GM06990 (cell line): ENCODE results near the gene ZNF335.
"Not testable (repeated sequence)": the region's sequence is repeated elsewhere in the genome, so short reads cannot be mapped to it uniquely, and the experiment has no call there.

ENCODE experiments used
- DNase-seq: peaks from one replicate; pipeline ENCODE4 v3.0.0-alpha.2; 2011; ENCODE audit not compliant: insufficient read length; ENCODE audit errors: extremely low read depth
- H3K27me3 ChIP-seq: replicated peaks from 2 replicates; pipeline ENCODE4 v1.6.0; 2011; ENCODE audit warnings: low read length; ENCODE audit not compliant: control insufficient read depth, insufficient read depth
- H3K36me3 ChIP-seq: 2 replicates; pipeline ENCODE4 v1.5.1; 2011; ENCODE audit warnings: low read length; ENCODE audit not compliant: control insufficient read depth, insufficient read depth
- H3K4me3 ChIP-seq: replicated peaks from 2 replicates; pipeline ENCODE4 v1.5.1; 2011; ENCODE audit warnings: low read depth, mild to moderate bottlenecking, control low read depth, low read length
- TF ChIP-seq, protein P1 (sequence below): IDR thresholded peaks from 2 replicates; pipeline ENCODE4 v1.5.1; 2011; ENCODE audit warnings: low read length, control low read depth, mild to moderate bottlenecking, inconsistent platforms; ENCODE audit not compliant: insufficient read depth, poor library complexity, severe bottlenecking

The ZNF335 gene

DNA sequence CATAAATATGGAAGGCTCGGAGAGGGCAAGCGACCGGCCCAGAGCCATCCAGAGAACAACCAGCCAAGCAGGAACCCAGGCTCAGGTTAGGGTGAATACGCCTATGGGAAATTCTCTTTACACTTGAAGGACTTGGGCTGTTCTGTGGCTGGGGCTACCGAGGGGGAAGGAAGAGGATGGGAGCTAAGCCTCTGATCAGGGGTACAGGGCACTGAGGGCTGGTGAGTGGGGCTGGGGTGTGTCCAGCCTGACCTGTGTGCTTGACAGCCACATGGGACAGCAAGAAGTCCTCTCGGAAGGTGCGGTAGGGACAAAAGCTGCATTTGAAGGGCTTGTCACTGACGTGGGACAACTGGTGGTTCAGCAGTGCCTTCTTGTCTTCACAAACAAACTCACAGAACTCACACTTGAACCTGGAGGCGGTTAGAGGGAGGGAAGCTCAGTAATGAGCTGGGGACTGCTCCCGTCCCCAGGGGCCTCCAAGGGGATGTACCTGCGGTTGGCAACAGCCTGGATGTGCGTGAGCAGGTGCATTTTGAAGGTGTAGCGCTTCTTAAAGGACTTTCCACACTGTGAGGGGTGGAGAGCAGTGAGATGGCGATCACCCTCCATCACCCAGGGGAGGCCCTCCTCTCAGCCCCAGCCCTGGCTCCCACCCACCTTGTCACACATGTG lies 11.9 kb downstream of the ZNF335 start:
- no peaks in the 10 kb centered on the region for H3K27me3 ChIP-seq
- H3K4me3 ChIP-seq = no peak overlapping the region
- TF ChIP-seq, protein P1, sequence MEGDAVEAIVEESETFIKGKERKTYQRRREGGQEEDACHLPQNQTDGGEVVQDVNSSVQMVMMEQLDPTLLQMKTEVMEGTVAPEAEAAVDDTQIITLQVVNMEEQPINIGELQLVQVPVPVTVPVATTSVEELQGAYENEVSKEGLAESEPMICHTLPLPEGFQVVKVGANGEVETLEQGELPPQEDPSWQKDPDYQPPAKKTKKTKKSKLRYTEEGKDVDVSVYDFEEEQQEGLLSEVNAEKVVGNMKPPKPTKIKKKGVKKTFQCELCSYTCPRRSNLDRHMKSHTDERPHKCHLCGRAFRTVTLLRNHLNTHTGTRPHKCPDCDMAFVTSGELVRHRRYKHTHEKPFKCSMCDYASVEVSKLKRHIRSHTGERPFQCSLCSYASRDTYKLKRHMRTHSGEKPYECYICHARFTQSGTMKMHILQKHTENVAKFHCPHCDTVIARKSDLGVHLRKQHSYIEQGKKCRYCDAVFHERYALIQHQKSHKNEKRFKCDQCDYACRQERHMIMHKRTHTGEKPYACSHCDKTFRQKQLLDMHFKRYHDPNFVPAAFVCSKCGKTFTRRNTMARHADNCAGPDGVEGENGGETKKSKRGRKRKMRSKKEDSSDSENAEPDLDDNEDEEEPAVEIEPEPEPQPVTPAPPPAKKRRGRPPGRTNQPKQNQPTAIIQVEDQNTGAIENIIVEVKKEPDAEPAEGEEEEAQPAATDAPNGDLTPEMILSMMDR = no peak
- peaks cover 52% of the 10 kb centered on the region for H3K36me3 ChIP-seq
- DNase-seq = no peak

DNA sequence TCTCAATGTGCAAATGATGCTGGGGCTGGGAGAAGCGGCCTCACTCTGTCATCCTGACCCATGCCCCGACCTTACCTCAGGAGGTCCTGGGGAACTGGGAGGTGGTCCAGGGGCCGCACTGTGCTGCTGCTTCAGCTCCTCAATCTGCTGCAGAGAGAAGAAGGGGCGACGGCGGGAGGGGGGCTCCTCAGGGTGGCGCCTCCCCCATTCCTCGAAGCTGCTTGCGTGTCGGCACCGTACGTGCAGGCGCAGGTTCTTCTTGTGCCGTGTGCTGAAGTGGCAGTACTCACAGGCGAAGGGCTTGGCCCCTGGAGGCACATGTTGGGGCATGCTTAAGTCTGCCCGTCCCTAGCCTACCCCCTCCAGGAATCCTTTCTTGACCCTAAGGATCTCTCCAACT lies 12.9 kb downstream of the ZNF335 start:
- Histone ChIP-seq H3K4me3 (no peak overlapping the region), H3K36me3 (peaks cover 50% of the 10 kb centered on the region), H3K27me3 (no peaks in the 10 kb centered on the region)
- DNase-seq = no peak
- TF ChIP-seq, protein P1 = no peak

DNA sequence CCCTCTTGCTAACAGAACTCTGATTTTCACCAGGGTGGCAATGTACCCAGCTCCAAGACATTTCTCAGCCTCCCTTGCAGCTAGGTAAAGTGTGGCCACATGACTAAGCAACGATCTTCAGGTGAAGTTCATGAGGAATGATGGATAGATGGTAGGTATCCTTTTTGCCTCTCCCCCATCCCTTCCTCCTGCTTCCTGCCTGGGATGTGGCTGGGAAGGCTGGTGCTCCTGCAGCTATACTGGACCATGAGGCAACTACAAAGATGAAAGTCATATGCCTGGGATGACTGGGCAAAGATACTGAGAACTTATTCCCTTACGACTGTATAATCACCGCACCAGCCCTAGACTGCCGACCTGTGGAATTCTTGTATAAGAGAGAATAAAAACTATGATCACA lies 13.4 kb downstream of the ZNF335 start:
- H3K27me3 ChIP-seq = no peaks in the 10 kb centered on the region
- peaks cover 49% of the 10 kb centered on the region for H3K36me3 ChIP-seq
- DNase-seq = no peak
- TF ChIP-seq, protein P1 = no peak
- no peak overlapping the region for H3K4me3 ChIP-seq

DNA sequence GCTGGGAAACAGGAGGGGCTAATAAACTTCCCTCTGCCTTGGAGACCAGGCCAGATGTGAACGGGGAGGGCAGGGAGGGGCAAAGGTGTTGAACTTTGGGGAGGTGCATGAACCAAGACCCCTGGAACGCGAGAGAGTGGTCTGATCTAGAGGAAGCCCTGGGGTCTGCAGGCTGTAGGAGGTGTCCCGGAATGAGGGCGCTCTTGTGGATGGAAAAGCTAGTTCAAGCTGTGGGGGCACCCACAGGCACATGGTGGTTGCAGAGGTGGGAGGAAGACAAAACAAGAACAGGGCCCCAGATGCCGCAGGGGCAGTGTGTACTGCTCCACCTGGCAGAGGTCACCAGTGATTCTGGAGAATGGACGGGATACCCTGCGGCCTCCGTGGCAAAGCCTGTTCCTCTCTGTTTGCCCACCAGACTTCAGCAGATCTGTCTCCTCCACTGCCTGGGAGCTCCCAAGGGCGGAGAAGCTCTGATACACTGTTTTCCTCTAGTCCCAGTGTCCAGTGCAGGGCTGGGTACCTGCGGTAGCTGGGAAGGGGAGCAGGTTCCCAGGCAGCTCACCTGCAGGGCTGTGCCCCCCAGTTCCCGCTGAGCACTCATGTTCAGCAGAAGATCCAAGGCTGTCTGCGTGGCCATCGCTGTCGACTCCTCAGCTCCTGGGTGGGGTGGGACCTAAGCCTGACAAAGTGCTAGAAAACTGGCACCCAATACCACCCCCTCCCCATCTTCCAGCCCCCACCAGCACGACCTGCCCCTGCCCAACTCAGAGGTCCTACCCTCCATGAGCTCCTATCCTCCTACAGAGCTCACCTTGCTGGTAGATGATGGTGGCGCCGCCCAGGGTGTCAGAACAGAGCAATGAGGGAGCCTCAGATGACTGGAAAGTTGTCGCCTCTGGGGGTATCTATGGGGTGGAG lies 14.7 kb downstream of the ZNF335 start:
- H3K27me3 ChIP-seq = no peaks in the 10 kb centered on the region
- TF ChIP-seq, protein P1 = no peak
- H3K4me3 ChIP-seq = no peak overlapping the region
- peaks cover 52% of the 10 kb centered on the region for H3K36me3 ChIP-seq
- DNase-seq = no peak

DNA sequence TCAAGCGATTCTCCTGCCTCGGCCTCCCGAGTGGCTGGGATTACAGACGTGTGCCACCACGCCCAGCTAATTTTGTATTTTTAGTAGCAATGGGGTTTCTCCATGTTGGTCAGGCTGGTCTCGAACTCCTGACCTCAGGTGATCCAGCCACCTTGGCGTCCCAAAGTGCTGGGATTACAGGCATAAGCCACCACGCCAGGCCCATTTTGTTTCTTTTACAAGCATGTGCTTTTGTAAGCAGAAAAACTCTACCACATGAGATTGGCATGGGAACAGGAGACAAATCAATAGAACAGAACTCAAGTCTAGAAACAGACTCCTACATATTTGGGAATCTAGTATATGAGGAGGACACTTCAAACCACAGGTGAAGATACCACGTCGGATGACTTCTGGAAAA lies 15.7 kb downstream of the ZNF335 start:
- not testable (repeated sequence) for H3K27me3 ChIP-seq, DNase-seq, H3K4me3 ChIP-seq
- H3K36me3 ChIP-seq = peaks cover 53% of the 10 kb centered on the region

DNA sequence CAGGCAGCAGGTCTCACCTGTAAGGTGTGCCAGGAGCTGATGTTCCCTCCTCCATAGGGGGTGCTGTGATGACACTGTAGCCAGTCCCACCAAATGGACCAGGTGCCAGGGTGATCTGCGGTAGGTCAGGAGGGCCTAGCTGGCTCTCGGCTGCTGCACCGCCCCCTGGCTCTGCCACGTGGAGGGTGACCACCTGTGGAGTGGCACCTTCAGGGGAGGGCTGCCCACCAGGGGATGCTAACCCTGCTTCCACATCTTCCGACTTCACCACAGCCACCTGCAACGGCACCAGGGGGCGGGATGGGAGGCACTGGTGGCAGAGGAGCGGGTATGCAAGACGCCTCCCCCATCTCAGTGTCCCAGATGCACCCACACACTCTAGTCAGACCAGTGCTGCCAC lies 18.3 kb downstream of the ZNF335 start:
- Histone ChIP-seq H3K4me3 (no peak overlapping the region), H3K27me3 (no peaks in the 10 kb centered on the region), H3K36me3 (peaks cover 53% of the 10 kb centered on the region)
- no peak for DNase-seq
- TF ChIP-seq, protein P1 = no peak
